ENCODE measurements around the gene TRIB2.

TRIB2 gene

GRCh38 chr2:12787891-12788801, 71.4 kb downstream of the TRIB2 start:
- no peak for DNase-seq

- no peak for DNase-seq
These were observed 75.2 kb downstream of the TRIB2 start for GRCh38 chr2:12791906-12792305.

Data from activated CD4-positive, alpha-beta T cell treated with anti-CD3 and anti-CD28 coated beads, Interleukin-2, amount 50 U/mL, for 16 hours (primary cell).